Activated CD4-positive, alpha-beta T cell treated with anti-CD3 and anti-CD28 coated beads, Interleukin-2, amount 50 U/mL, for 4 hours (primary cell): ENCODE data around the gene TMED6.

Source experiments
- DNase-seq, 2 experiments: peaks; one replicate each; pipeline ENCODE4 v3.0.0-alpha.2; 2020

TMED6 gene

DNA sequence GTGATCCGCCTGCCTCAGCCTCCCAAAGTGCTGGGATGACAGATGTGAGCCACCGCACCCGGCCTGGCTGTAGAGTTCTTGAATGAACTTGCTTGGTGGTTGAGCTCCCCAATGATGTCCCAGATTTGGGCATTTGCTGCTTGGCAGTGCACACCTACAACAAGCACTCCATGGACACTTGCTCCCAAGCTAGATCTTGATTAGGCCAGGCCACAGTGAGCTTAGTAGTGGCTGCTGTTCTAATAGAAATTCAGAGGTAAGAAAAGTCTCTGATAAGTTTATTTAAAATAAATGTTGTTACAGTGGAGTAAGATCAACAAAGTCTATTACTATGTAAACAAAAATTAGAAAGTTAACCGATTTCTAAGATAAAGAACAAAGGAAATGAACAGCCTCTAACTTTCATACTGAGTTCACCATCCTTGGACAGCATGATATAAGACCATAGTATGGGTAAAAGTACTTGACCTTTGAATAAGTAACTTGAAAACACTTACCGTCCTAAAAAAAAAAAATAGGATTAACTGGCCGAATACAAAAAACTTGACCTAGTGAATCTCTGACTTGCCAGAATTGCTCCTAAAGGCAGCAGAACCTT, 951 bp downstream of the TMED6 start:
- no peak for DNase-seq

DNA sequence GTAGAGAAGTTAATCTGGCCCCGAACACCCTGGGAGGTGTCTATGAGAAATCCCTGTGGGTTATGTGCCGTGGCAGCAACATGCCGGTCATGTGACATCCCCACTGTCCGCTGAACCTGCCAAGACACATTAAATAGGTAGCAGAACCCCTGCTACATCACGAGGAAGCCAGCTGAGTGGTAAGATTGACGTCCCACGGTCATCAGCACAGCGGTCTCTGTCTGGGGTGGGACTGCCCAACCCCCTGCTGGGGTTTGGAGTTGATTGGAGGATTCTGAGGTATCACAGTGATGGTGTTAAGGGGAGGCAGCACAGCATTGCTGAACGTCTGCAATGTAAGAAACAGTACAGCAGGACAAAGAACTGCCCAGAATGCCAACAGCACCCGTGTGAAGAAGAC, 2.0 kb downstream of the TMED6 start:
- no peak for DNase-seq

DNA sequence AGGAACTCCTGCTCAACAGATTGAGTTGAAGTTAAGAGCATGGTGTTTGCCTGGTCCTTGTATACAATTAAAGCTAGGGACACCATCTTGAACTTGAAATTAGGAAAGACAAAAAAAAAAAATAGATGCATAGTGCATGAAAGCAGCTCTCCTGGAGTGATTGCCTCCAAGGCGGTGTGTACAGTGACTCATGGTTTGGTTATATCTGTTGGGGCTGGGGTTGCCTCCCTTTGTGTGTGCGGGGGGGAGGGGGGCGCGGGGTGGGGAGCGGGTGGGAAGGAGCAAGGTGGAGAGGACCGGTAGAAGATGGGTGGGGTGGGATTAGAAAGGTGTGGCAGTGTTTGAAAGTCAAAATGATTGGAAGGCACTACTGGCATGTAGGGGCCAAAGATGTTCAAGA, 3.4 kb downstream of the TMED6 start:
- DNase-seq, result no peak

DNA sequence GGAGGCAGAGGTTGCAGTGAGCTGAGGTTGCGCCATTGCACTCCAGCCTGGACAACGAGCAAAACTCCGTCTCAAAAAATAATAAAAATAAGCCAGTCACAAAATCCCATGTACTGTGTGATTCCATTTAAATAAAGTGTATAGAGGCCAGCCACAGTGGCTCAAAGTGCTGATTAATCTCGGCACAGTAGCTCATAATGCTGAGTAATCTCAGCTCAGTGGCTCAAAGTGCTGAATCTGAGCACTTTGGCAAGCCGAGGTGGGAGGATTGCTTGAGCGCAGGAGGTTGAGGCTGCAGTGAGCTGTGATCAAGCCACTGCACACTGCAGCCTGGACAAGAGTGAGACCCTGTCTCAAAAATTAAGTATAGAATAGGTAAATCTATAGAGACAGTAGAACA, 4.9 kb downstream of the TMED6 start:
- DNase-seq, result no peak

DNA sequence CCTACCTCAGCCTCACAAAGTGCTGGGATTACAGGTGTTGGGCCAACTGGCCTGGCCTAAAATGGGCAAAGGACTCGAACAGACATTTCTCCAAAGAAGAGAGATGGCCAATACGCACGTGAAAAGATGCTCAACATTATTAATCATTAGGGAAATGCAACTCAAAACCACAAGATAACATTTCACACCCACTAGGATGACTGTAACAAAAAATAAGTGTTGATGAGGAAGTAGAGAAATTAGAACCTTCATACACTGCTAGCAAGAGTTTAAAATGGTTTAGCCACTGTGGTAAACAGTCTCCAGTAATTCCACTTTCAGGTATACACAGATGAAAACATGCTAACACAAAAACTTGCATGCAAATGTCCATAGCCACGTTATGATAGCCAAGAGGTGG, 5.7 kb downstream of the TMED6 start:
- no peak for DNase-seq

DNA sequence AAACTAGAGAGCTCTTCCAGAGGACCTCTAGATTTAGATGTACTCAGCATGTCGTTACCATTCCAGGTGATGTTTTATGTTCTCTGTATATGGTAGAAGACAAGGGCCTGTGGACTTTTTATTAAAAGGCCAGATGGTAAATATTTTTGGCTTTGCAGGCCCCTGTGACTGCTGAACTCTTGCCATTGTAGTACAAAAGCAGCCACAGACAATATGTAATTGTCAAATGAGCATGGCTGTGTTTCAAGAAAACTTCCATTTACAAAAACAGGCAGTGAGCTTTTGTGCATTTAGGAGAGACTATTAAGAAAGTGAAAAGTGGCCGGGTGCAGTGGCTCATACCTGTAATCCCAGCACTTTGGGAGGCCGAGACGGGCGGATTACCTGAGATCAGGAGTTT, 7.4 kb downstream of the TMED6 start:
- no peak for DNase-seq

DNA sequence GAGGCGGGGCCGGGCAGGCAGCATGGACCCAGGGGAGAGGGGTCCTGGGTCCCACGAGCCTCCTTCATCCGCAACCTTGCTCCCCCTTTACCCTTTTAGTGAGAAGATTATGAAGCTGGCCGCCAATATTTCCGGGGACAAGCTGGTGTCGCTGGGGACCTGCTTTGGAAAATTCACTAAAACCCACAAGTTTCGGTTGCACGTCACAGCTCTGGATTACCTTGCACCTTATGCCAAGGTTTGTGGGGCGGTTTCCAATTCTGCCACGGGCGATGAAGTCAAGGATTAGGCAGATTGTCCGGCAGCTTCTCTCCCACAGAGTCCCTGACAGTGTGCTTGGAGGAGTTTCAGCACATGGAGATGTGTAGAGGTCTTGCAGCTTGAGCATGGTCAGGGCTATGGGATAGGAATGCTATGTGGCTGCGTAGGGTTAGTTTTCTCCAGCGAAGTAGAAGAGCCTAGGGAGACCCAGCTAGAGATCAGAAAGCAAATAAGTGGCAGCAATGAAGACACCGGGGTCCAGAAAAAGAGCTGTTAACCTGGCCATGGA, 11.4 kb downstream of the TMED6 start:
- DNase-seq, result no peak

DNA sequence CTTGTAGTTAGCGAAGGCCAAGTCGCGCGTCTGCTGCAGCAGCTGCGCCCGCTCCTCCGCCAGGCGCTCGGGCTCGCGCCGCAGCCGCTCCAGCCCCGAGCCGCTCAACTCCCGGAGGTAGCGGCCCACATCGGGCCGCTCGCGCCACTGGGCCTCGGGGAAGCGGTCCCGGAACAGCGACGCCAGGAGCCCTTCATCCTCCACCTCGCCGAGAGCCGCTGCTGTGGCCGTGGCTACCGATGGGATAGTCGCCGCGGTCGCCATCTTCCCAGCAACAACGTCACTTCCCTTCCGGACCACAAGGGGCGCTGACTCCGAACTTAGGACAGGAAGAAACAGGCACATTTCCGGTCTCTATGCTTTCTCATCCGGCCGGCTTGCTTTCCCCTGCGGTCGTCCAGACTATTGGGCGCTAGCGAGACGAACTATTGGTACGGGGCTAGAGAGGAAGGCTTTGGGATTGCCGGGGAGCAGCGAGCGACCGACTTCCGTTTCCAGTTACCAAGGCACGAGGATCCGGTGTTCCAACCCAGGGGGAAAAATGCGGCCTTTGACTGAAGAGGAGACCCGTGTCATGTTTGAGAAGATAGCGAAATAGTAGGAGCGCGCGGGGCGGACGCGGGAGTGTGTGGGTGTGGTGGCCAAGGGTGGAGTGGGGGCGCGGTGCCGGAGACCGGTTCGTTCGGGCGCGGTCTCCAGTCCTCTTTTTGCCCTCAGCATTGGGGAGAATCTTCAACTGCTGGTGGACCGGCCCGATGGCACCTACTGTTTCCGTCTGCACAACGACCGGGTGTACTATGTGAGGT, 12.1 kb downstream of the TMED6 start, which contains the start of the genes COG8 and NIP7:
Gene COG8, minus strand, starts transcription at position 276 of the 806 bp plus-strand sequence. Its CDS starts 12 bp downstream, at position 264.
Gene NIP7, plus strand, starts transcription at position 484 of the 806 bp plus-strand sequence. Its CDS starts 58 bp downstream, at position 542.
- peak; percentile 87 to 90 for DNase-seq

DNA sequence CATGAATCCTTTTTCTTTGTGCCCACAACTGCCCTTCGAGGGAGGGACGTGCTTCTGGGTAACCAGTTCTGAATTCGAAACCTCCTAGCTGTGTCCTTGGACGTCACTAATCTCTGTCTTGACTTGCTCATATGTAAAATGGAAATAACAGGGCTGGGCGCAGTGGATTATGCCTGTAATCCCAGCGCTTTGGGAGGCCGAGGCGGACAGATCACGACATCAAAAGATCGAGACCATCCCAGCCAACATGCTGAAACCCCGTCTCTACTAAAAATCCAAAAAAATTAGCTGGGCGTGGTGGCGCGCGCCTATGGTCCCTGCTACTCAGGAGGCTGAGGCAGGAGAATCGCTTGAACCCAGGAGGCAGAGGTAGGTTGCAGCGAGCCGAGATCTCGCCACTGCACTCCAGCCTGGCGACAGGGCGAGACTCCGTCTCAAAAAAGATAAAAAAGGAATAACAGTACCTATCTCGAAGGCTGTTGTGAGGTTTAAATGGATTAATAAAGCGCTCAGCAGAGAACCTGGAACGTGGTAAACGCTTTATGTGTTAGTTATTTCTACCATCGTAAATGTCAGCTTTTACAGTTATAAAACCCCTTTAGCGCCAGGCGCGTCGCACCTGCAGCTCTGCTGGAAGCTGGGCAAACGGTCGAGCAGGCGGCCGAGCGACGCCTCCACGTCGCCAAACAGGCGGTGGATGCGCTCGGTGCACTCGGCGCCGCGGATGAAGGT, 12.9 kb downstream of the TMED6 start:
- DNase-seq, result no peak

DNA sequence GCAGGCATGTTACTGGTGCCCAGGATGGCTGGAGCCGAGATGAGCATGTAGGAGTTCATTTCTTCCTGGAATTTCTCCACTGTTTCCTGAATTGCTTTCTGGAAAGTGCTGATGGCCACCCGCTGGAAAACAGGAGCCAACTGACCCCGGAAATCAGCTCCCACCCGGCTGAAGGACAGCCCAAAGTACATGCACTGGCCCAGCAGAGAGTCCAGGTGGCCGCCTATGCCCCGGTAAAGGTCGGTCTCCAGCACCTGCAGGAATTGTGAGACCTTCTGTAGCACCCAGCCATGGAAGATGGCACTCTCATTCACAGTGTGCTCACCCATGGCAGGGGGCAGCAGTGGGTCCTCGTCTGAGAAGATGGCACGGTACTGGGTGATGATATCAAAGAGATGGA, 16.9 kb downstream of the TMED6 start:
- DNase-seq, result no peak

DNA sequence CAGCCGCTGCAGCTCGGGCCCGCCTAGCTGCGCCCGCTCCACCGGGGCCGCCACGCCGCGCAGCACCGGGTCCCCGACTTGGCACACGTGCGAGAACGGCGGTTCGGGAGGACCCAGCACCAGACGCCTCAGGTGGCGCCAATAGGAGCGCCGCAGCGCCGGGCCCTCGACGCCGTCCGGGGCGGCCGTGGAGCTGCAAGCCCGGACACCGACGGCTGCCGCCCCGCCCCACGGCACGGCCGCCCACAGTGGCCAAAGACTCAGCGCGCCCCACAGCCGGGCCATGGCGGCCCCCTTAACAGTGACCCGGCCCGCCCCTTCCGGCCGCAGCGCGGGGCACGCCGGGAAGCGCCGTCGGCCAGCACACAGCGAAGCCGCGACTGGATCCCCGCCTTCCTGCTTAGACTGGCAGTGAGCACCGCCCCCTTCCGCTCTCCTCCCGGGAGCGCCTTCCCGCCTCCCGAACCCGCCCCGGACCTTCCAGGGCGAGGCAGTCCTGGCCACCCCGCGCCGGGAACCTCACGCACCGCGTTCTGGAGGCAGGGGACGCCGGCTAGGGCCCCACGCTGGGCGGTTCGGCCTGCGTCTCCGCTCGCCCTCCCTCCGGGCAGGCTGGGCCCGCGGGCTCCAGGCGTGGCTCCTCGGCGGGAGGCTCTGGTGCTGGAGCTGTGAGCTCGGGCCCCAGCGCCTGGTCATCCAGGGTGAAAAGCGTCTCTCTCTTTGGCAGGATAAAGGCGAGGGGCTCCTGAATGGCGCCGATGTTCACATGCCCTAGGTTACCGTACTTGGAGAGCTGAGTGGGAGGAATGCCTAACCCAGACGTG, 21.1 kb downstream of the TMED6 start, which contains the start of gene PDF:
Gene PDF, minus strand, starts transcription at position 303 of the 824 bp plus-strand sequence. Its CDS starts 18 bp downstream, at position 285.
- peak; percentile 66 to 67 for DNase-seq

DNA sequence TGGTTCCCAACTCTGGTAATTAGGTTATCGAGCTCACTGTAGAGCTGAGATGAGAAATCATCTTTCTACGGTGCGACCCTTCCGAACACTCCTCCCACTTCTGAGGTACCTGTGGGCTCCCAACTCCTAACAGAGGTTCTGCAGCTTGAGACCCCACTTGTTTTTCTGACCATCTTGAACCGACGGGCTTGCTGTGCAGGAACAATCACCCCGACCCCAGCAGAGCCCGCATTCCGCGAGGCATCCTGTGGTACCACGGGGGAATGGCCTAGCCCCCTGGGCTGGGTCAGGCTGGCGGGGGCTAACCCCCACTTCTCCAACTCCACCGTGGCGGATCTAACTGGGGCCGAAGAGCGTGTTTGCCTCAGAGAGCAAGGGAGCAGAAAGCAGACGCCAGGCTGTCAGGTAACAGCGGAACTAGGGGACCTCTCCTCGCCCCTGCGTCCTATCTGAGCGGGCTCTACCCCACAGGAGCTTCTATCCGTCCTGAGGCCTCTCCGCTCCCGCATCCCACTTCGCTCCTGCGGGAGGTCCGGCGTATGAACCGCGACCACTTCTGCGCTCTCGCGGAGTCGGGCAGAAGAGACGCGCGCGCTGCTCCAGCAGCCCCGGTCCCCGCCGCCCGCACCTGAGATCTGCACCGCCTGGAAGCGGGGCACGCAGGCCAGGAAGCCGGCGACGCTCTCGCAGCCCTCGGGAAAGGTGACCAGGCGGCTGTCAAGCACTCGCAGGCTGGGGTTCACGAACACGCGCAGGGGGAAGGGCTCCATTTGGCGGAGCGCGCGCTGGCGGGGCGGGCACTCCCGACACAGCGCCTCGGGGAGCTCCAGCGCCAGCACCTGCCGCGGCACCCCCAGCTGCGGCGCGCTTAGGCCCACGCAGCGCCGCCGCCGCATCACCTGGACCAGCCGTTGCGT, 22.0 kb downstream of the TMED6 start:
- peak; percentile 45 to 54 for DNase-seq

DNA sequence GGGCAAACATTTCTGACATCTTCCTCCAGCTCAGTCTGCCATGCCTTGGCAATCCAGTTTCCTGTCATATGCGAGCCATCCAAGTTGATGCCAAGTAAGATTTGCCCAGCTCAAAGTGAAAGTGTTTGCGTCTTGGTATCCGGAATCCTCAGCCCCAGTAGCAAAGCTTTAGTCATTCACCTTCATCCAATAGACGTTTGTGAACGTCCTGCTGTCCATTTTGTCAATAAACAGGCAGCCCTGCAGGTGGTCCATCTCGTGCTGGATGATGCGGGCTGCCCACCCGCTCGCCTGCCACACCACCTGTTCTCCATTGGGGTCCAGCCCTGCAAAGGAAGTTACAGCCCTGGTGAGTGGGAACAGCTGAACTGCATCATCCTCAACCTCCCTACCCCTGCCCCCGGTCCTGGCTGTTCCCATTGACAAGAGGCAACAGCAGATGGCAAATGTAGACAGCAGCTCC, 22.7 kb downstream of the TMED6 start:
- no peak for DNase-seq

DNA sequence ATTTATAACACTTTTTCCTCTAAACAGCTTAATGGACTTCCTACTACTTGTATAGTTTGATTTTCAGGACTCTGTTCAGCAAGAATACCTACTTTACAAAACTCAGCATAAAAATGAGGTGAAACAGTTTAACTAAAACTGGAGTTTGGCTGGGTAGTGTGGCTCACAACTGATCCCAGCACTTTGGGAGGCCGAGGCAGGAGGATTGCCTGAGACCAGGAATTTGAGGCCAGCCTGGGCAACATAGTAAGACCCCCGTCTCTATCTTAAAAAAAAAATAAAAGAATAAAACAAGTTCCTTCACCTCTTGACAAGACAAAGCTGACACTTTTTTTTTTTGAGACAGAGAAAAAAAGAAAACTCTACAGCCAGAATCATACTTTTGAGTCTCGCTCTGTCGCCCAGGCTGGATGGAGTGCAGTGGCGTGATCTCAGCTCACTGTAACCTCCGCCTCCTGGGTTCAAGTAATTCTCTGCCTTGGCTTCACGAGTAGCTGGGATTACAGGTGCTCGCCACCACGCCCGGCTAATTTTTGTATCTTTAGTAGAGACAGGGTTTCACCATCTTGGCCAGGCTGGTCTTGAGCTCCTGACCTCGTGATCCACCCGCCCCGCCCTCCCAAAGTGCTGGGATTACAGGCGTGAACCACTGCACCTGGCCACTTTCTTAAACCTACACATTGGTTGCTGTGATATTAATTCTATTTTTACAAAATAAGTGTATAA, 23.8 kb downstream of the TMED6 start:
- DNase-seq, result no peak

DNA sequence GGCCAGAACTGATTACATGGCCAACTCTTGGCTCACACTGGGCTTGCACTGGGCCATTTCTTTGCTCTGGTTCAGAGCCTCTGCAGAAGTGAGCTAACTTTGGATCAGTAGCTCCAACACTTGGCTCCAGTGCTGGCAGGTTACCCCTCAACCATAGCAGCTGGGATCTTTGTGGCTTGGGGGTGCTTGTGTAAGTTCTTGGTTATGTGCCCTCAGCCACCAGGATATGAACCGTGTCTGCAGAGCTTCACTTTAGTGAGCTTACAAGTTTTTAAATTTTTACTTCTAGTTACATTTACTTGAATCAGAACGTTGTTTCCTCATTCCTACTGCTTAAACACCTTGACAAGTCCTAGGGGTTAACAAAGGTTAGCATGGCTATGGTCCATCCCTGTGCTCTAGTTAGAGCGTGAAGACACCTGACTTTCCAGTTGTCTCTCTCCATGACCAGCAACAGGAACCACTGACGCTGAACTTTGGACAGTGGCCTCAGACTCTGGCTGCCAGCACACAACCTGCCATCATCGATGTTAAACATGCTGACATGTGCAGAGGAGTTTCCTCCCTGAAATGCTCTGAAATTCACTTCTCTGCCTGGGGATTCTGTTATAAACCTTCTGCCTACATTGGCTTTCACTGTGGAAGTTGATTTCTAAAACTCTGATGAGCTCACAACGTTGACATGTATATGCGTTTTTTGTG, 25.3 kb downstream of the TMED6 start:
- no peak for DNase-seq

DNA sequence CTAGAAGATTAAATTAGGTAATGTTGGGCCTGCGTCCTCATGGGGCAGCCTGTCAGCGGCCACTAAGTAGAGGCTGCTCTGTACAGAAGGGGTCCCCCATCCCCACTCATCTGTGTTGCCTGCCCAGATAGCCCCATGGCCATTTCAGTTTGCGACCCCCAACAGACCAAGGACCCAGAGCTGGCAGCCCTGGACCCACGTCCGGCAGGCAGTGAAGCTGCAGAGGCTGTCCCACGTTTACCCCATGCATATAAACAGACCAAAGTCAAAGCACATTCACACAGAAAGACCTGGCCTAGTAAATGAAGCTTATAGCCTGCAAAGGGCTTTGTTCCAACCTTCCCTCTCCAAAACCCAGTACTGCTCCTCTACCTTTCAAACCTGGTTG, 25.8 kb downstream of the TMED6 start:
- no peak for DNase-seq

DNA sequence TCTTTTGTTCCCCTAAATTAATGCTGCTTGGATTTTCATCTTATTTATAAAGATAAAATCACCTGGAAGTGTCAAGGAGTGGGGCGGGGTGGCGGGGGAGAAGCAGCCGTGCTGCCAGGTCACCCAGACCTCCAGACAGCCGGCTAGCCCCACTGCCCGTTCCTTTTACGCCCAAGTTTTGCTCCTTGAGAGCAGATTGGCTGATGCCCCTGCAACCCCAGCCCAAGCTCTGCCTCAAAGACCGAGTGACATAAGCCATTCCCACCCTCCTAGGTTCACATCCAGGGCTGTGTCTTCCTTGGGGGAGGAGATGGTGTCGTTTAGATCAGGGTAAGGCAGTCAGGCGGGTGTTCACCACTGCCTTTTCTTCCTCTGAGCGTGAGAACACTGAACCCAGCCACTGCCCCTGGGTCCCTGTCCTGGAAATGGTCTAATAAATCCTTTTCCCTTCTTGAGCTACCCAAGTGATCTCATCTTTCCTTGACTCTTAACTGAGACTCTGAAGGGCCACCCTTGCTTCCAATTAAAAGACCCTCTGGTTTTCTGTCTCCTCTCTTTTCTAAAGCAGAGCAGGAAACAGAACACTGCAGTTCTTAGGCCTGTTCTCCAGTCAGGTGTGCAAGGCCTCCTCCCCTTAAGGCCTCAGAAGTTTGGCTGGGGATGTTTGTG, 26.9 kb downstream of the TMED6 start:
- no peak for DNase-seq

DNA sequence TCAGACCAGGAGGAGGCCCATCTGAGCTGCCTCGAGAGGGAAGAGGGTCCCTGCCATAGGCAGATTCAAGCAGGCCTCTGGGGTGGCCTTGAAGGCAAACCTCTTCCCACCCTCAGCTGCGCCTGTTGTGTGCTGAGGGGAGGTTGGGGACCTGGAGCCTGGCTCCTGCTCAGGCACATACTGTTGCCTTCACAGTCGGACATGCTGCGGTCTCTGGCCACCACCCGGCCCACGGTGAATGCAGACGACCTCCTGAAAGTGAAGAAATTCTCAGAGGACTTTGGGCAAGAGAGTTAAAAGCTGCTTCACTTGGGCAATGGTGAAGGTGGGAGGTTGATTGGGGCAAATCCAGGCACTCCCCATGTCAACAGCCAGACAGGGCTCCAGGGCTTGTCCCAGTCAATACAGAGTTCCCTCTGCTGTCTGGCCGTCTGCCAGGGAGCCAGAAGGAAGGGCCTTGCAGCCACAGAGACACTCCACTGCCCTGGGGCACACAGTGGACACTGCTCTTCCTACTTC, 27.5 kb downstream of the TMED6 start:
- DNase-seq, result no peak

DNA sequence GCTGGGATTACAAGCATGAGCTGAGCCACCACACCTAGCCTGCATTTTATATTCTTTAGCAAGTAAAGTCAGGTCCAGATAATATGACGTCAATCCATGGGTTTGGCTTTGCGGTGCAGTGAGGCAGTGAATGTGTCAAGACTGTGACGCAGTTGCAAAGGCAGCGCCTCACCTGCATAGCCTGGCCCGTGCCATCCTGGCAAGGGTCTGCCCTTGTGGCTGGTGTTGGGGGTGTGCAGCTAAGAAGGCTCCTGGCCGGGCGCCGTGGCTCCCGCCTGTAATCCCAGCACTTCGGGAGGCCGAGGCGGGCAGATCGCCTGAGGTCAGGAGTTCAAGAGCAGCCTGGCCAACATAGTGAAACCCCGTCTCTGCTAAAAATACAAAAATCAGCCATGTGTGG, 28.2 kb downstream of the TMED6 start:
- DNase-seq, result no peak
